ENCODE results near the gene BAG5.
"Not testable (repeated sequence)": the region's sequence is repeated elsewhere in the genome, so short reads cannot be mapped to it uniquely, and the experiment has no call there.

Gene BAG5

GRCh38 chr14:103521951-103522563 lies 40.4 kb downstream of the BAG5 start:
- no peak for DNase-seq

- no peak for DNase-seq
These were observed 41.0 kb downstream of the BAG5 start for GRCh38 chr14:103521438-103521950.

GRCh38 chr14:103520657-103521437 lies 41.6 kb downstream of the BAG5 start:
- DNase-seq = peak; percentile 50

- DNase-seq = no peak
These were observed 42.2 kb downstream of the BAG5 start for GRCh38 chr14:103520269-103520656.

- no peak for DNase-seq
These were observed 42.6 kb downstream of the BAG5 start for GRCh38 chr14:103519837-103520212.

- DNase-seq = no peak
These were observed 43.2 kb downstream of the BAG5 start for GRCh38 chr14:103519043-103519836.

- DNase-seq = peak; percentile 40
These were observed 43.9 kb downstream of the BAG5 start for GRCh38 chr14:103518422-103519042.

GRCh38 chr14:103517721-103518421 lies 44.6 kb downstream of the BAG5 start:
- no peak for DNase-seq

GRCh38 chr14:103517174-103517566 lies 45.3 kb downstream of the BAG5 start:
- DNase-seq = no peak

GRCh38 chr14:103516426-103517173 lies 45.9 kb downstream of the BAG5 start:
- no peak for DNase-seq

- DNase-seq = no peak
These were observed 47.6 kb downstream of the BAG5 start for GRCh38 chr14:103514596-103515421.

GRCh38 chr14:103512701-103513611 lies 49.5 kb downstream of the BAG5 start:
- no peak for DNase-seq

- not testable (repeated sequence) for DNase-seq
These were observed 50.3 kb downstream of the BAG5 start for GRCh38 chr14:103512180-103512579.

GRCh38 chr14:103510724-103511693 lies 51.4 kb downstream of the BAG5 start:
- no peak for DNase-seq

- DNase-seq = no peak
These were observed 52.4 kb downstream of the BAG5 start for GRCh38 chr14:103509864-103510723.

GRCh38 chr14:103508521-103509329 lies 53.7 kb downstream of the BAG5 start:
- no peak for DNase-seq

Measured in fibroblast of upper back skin (primary cell).